Neural cell (in vitro differentiated cells): ENCODE data around the gene RNU5D-1. TPM values are rescaled to one million over a fixed set of nuclear protein-coding genes. Genes with fewer than 3 reads are reported as not detected.
A peak's percentile ranks its signal among the peaks of the same experiment; 100 is the strongest.

Experiments
- H2AFZ ChIP-seq: fragments of 200-600, 300-800 bp; sonication (generic), shearing (Covaris generic); 2 replicates; pipeline ENCODE4 v1.6.0; 2014; ENCODE audit warnings: low read depth, mild to moderate bottlenecking, antibody characterized with exemption, low read length, moderate library complexity
- H3F3A ChIP-seq: fragments of 200-600 bp; shearing (Covaris generic); 2 replicates; pipeline ENCODE4 v1.6.1; 2016; ENCODE audit warnings: mild to moderate bottlenecking, moderate library complexity, mixed read lengths, antibody characterized with exemption, low read length; ENCODE audit not compliant: insufficient read depth, poor library complexity, severe bottlenecking
- H3K27ac ChIP-seq: fragments of 200-600, 300-800 bp; sonication (generic), shearing (Covaris generic); 2 replicates; pipeline ENCODE4 v1.5.1; 2014; ENCODE audit warnings: mild to moderate bottlenecking, low read length, moderate library complexity
- H3K27me3 ChIP-seq: fragments of 300-800, 200-600 bp; sonication (generic), shearing (Covaris generic); 2 replicates; pipeline ENCODE4 v1.6.0; 2014; ENCODE audit warnings: mild to moderate bottlenecking, low read depth, low read length, moderate library complexity; ENCODE audit not compliant: insufficient read depth
- H3K36me3 ChIP-seq: fragments of 300-800, 200-600 bp; sonication (generic), shearing (Covaris generic); 2 replicates; pipeline ENCODE4 v1.5.1; 2014; ENCODE audit warnings: mild to moderate bottlenecking, antibody characterized with exemption, low read length, moderate library complexity; ENCODE audit not compliant: insufficient read depth
- H3K4me2 ChIP-seq: fragments of 300-800, 200-600 bp; sonication (generic), shearing (Covaris generic); 2 replicates; pipeline ENCODE4 v1.6.0; 2014; ENCODE audit warnings: mild to moderate bottlenecking, low read length
- H3K4me3 ChIP-seq: fragments of 300-800, 200-600 bp; sonication (generic), shearing (Covaris generic); 2 replicates; pipeline ENCODE4 v1.5.1; 2014; ENCODE audit warnings: mild to moderate bottlenecking, low read length, moderate library complexity
- H3K79me2 ChIP-seq: fragments of 200-600 bp; shearing (Covaris generic); replicated peaks from 2 replicates; pipeline ENCODE4 v1.6.0; 2014; ENCODE audit warnings: mild to moderate bottlenecking, low read length, moderate library complexity; ENCODE audit not compliant: insufficient read depth
- H3K9ac ChIP-seq: fragments of 300-800, 200-600 bp; sonication (generic), shearing (Covaris generic); 2 replicates; pipeline ENCODE4 v1.6.1; 2016; ENCODE audit warnings: mild to moderate bottlenecking, low read length, mixed read lengths
- H3K9me2 ChIP-seq: fragments of 200-600 bp; shearing (Covaris generic); 2 replicates; pipeline ENCODE4 v1.6.1; 2016; ENCODE audit warnings: mild to moderate bottlenecking, low read length, mixed read lengths; ENCODE audit not compliant: insufficient read depth
- H3K9me3 ChIP-seq: fragments of 200-600, 300-800 bp; sonication (generic), shearing (Covaris generic); 2 replicates; pipeline ENCODE4 v1.6.1; 2016; ENCODE audit warnings: mild to moderate bottlenecking, mixed run types, low read length, moderate library complexity, mixed read lengths
- H4K20me1 ChIP-seq: fragments of 200-600 bp; shearing (Covaris generic); 2 replicates; pipeline ENCODE4 v1.6.1; 2016; ENCODE audit warnings: mild to moderate bottlenecking, mixed run types; ENCODE audit not compliant: insufficient read depth
- CTCF ChIP-seq: fragments of 450-650 bp; IDR thresholded peaks from 2 replicates; pipeline ENCODE4 v1.5.1; 2014; ENCODE audit warnings: antibody characterized with exemption, mild to moderate bottlenecking, moderate library complexity; ENCODE audit not compliant: poor library complexity, severe bottlenecking
- EP300 ChIP-seq: fragments of 450-650 bp; conservative IDR thresholded peaks from 2 replicates; pipeline ENCODE4 v1.6.1; 2014; ENCODE audit warnings: antibody characterized with exemption, mild to moderate bottlenecking, moderate library complexity; ENCODE audit not compliant: poor library complexity, severe bottlenecking
- EZH2 ChIP-seq: fragments of 200-600, 300-800 bp; shearing (Covaris generic), sonication (generic); IDR thresholded peaks from 2 replicates; pipeline ENCODE4 v1.6.1; 2014; ENCODE audit warnings: antibody characterized with exemption, low read length, borderline replicate concordance, mild to moderate bottlenecking; ENCODE audit not compliant: insufficient read depth, poor library complexity, severe bottlenecking
- MXI1 ChIP-seq: fragments of 450-650 bp; conservative IDR thresholded peaks from 2 replicates; pipeline ENCODE4 v1.6.1; 2014; ENCODE audit warnings: antibody characterized with exemption, mild to moderate bottlenecking; ENCODE audit not compliant: poor library complexity, severe bottlenecking
- POLR2AphosphoS5 ChIP-seq: IDR thresholded peaks from 2 replicates; pipeline ENCODE4 v1.6.1; 2012
- RAD21 ChIP-seq: fragments of 450-650 bp; conservative IDR thresholded peaks from 2 replicates; pipeline ENCODE4 v1.6.1; 2014; ENCODE audit warnings: antibody characterized with exemption, mild to moderate bottlenecking, moderate library complexity
- REST ChIP-seq: IDR thresholded peaks from 2 replicates; pipeline ENCODE4 v1.6.1; 2012; ENCODE audit warnings: borderline replicate concordance
- SMC3 ChIP-seq: fragments of 450-650 bp; conservative IDR thresholded peaks from 2 replicates; pipeline ENCODE4 v1.6.1; 2014; ENCODE audit warnings: antibody characterized with exemption, mild to moderate bottlenecking, moderate library complexity; ENCODE audit not compliant: poor library complexity
- TAF1 ChIP-seq: IDR thresholded peaks from 2 replicates; pipeline ENCODE4 v1.6.1; 2012; ENCODE audit warnings: low read depth
- polyA plus RNA-seq: library from polyadenylated mRNA; depleted of rRNA; stranded (reverse); fragments of >200 nt; gene quantifications from 2 replicates; pipeline ENCODE4 v1.2.3, GENCODE V29; 2014

Gene RNU5D-1
- polyA plus RNA-seq, 1 donor from 2014 or later = not detected

- Histone ChIP-seq H3K9me3 (no peaks in the 10 kb centered on the region), H3K4me2 (no peak overlapping the region), H3K4me3 (no peak overlapping the region), H3K27me3 (no peaks in the 10 kb centered on the region), H2AFZ (no peak overlapping the region), H3K9ac (no peak overlapping the region), H3F3A (no peaks in the 10 kb centered on the region), H3K9me2 (no peaks in the 10 kb centered on the region), H3K79me2 (no peaks in the 10 kb centered on the region), H3K27ac (no peak overlapping the region), H3K36me3 (no peaks in the 10 kb centered on the region), H4K20me1 (no peaks in the 10 kb centered on the region)
- TF ChIP-seq RAD21 = no peak
- TF ChIP-seq CTCF = no peak
- TF ChIP-seq REST = no peak
- TF ChIP-seq TAF1 = no peak
- no peak for TF ChIP-seq MXI1
- TF ChIP-seq POLR2AphosphoS5 = no peak
- no peak for TF ChIP-seq EP300
- no peak for TF ChIP-seq EZH2
- TF ChIP-seq SMC3 = no peak
These were observed 13.8 kb downstream of the RNU5D-1 start for GRCh38 chr1:44717156-44717555.

- TF ChIP-seq REST (no peak), POLR2AphosphoS5 (no peak), RAD21 (peak; percentile 69), TAF1 (no peak), CTCF (peak; percentile 86), SMC3 (peak; percentile 65), EP300 (no peak), MXI1 (no peak), EZH2 (no peak)
- Histone ChIP-seq H3K4me2 (no peak overlapping the region), H3K9me2 (no peaks in the 10 kb centered on the region), H3K79me2 (no peaks in the 10 kb centered on the region), H3F3A (no peaks in the 10 kb centered on the region), H3K27me3 (no peaks in the 10 kb centered on the region), H2AFZ (no peak overlapping the region), H3K9ac (no peak overlapping the region), H3K4me3 (no peak overlapping the region), H3K27ac (no peak overlapping the region), H3K9me3 (no peaks in the 10 kb centered on the region), H4K20me1 (no peaks in the 10 kb centered on the region), H3K36me3 (no peaks in the 10 kb centered on the region)
These were observed 15.9 kb downstream of the RNU5D-1 start for GRCh38 chr1:44714944-44715571.
